Coronary artery (tissue), 2 donors: ENCODE measurements around the gene PTEN.

Experiments
- DNase-seq: peaks from one replicate; pipeline ENCODE4 v3.0.0-alpha.2; 2017; ENCODE audit warnings: low spot score
- H3K27ac ChIP-seq, 2 donors: fragments of 200-600 bp; sonication (generic); one replicate each; pipeline ENCODE4 v1.5.1; 2016 to 2019
- H3K4me3 ChIP-seq: fragments of 200-600 bp; sonication (generic); 2 replicates; pipeline ENCODE4 v1.5.1; 2016; ENCODE audit warnings: mild to moderate bottlenecking, moderate library complexity
- TF ChIP-seq, protein P1 (sequence below): fragments of 200-600 bp; sonication (generic); IDR thresholded peaks from one replicate; pipeline ENCODE4 v1.5.1; 2019; ENCODE audit warnings: antibody characterized with exemption

Gene PTEN

DNA sequence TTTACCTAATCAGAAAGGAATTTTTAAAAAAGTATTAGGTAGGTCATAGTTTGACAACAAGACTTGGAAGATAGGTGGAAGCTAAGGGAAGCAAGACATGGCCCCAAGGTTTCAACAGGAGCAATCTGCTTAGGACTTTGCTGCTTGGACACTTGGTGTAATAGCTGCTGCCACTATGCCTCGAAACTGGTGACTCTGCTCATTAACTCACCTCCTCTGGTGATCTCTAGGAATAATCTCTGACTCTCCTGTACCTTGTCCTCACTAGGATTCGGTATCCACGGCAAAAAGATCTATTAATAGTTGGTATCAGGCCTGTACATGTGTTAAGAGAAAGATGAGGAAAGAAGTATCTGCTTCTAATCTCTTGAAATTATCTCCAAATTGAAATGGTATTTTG lies 53.1 kb downstream of the PTEN start:
- no peak for DNase-seq
- TF ChIP-seq, protein P1, sequence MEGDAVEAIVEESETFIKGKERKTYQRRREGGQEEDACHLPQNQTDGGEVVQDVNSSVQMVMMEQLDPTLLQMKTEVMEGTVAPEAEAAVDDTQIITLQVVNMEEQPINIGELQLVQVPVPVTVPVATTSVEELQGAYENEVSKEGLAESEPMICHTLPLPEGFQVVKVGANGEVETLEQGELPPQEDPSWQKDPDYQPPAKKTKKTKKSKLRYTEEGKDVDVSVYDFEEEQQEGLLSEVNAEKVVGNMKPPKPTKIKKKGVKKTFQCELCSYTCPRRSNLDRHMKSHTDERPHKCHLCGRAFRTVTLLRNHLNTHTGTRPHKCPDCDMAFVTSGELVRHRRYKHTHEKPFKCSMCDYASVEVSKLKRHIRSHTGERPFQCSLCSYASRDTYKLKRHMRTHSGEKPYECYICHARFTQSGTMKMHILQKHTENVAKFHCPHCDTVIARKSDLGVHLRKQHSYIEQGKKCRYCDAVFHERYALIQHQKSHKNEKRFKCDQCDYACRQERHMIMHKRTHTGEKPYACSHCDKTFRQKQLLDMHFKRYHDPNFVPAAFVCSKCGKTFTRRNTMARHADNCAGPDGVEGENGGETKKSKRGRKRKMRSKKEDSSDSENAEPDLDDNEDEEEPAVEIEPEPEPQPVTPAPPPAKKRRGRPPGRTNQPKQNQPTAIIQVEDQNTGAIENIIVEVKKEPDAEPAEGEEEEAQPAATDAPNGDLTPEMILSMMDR: no peak
- peak overlapping the region in 1 of 2 donors; percentile 6 for H3K27ac ChIP-seq
- H3K4me3 ChIP-seq: no peak overlapping the region

DNA sequence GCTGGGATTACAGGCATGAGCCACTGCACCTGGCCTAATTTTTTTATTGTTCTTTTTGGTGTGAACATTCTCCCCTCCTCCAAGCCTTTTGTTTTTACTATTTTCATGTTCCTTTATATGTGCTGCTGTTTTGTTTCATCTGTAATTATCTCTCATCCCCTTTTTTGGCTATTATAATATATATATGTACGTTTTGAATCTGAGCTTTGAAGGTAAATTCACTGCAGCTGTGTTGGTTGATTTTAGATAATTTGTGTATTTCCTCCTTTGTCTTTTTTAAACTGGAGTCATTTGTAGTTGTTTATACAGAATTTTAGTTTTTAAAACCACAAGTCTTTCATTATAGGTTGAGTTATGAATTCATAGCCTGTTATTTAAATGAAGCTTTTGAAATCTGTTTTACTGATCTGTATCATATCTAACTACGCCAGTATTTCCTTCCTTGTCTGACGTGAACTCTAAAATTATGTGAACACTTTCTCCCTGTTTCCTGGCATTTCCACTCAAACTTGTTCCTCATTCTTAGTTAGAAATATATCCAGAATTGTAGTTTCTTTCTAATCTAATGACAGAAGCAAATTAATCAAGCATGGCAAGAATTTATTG lies 54.9 kb downstream of the PTEN start:
- TF ChIP-seq, protein P1: no peak

DNA sequence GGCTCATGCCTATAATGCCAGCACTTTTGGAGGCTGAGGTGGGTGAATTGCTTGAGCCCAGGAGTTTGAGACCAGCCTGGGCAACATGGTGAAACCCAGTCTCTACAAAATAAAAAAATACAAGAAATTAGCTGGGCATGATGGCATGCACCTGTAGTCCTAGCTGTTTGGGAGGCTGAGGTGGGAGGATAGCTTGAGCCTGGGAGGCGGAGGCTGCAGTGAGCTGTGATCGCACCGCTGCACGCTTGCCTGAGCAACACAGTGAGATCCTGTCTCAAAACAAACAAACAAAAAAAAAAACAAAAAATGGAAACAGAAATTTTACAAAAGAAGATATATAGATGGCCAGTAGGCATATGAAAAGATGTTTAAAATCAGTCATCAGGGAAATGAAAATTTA lies 57.1 kb downstream of the PTEN start:
- DNase-seq: no peak
- Histone ChIP-seq H3K27ac (no peak overlapping the region), H3K4me3 (no peak overlapping the region)
- TF ChIP-seq, protein P1: no peak

More for the DNA sequence above, 54.9 kb downstream of the PTEN start:
- Histone ChIP-seq H3K4me3 (no peak overlapping the region), H3K27ac (peak overlapping the region in 1 of 2 donors; percentile 39)
- DNase-seq: no peak

DNA sequence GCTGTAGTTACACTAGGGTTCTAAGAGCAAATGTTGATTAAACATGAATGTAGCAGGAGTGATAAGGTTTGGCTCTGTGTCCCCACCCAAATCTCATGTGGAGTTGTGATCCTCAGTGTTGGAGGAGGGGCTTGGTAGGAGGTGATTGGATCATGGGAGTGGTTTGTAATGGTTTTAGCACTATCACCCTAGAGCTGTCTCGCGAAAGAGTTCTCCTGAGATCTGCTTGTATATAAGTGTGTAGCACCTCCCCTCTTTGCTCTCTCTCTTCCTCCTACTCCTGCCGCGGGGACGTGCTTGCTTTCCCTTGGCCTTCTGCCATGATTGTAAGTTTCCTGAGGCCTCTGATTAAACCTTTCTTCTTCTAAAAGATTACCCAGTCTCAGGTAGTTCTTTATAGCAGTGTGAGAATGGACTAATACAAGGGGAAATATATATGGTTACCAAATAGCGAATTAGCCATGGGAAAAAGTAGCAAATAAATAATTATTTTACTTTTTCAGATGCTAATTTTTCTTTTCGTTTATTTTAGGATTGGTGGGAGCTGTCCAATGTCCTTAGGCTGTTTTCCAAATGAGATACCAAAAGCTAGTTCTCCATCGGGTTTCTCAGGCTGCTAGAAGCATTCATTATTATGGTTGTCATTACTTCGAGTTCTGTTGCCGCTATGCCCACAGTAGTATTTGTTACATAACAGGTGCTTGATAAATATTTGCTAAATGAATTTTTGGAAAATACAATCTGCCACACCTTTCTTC lies 58.7 kb downstream of the PTEN start:
- TF ChIP-seq, protein P1: no peak

DNA sequence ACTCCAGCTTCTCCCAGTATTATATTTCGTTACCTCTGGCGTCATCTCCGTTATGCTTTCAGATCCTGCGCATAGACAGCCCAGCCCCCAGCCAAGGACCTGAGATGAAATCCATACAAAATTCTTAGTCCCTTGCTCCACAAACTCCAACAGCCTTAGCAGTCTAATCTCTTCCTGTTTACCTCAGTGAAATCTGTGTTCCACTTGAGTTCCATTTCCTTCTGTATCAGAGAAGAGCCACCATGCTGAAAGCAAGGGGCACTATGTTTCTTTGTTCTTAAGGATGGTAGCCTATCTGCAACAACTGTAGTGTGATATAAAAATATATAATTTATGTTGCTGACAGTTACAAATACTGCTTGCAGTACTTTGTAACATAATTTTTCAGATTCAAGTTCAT lies 59.8 kb downstream of the PTEN start:
- no peak for DNase-seq
- Histone ChIP-seq H3K4me3 (no peak overlapping the region), H3K27ac (no peak overlapping the region)
- TF ChIP-seq, protein P1: no peak

More for the DNA sequence above, 58.7 kb downstream of the PTEN start:
- peak overlapping the region; percentile 14 for H3K4me3 ChIP-seq
- no peak for DNase-seq
- no peak overlapping the region for H3K27ac ChIP-seq

DNA sequence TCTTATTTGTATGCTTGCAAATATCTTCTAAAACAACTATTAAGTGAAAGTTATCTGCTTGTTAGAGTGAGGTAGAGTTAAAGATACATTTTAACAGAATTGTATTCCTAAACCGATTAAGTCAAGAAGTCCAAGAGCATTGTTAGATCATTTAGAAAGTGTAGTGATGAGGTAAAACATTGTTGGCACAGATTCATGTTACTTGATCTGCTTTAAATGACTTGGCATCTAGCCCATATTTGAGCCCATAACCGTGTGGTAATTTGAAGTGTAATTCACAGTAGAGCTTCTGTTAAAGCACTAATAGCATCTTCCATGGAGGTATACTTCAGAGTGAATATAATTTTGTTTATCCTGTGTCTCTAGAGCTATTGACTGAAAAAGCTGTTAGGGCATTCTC lies 62.1 kb downstream of the PTEN start:
- DNase-seq: no peak
- TF ChIP-seq, protein P1: no peak
- Histone ChIP-seq H3K4me3 (no peak overlapping the region), H3K27ac (no peak overlapping the region)

DNA sequence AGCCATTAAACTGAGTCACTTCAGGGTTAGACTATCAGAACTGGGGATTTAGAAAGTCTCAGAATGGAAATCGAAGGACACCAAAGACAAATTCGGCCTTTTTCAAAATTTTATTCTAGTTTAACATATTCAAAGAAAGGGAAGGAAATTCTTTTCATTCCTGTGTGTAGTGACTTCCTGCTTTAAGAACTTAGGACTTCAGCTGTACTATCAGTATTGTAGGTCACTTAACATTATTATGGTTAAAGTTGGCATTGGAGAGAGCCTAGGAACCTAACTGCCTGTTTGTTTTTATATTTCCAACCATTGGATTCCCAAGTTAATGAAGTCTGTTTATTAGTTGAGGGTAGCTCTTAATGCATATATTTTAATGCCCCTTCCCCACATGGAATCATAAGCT lies 63.7 kb downstream of the PTEN start:
- DNase-seq: no peak
- TF ChIP-seq, protein P1: no peak
- no peak overlapping the region for H3K4me3 ChIP-seq
- peak overlapping the region in 1 of 2 donors; percentile 7 for H3K27ac ChIP-seq
